IMR-90 (cell line): Measurements from ENCODE around the gene RALGAPA2. TPM values are rescaled to one million over a fixed set of nuclear protein-coding genes. Genes with fewer than 3 reads are reported as not detected.

ENCODE experiments used
- ATAC-seq: fragments of 200-7000 bp; cut with Tn5 transposase; 2 replicates; pipeline ENCODE4 v1.9.1; 2020; ENCODE audit warnings: low read depth, mild to moderate bottlenecking, moderate library complexity
- BruUV-seq: library from RNA; stranded (reverse); fragments of 400-500 nt; replicated peaks from 2 replicates; lab custom pipeline; 2021; lab: Mats Ljungman, UMichigan
- CTCF ChIA-PET: fragments of 300-600 bp; formaldehyde crosslinking; extraction: SDS; loops from one replicate; lab custom pipeline; 2021; ENCODE audit warnings: antibody characterized with exemption; lab: Yijun Ruan, JAX
- POLR2A ChIA-PET: fragments of 300-600 bp; sonication (Branson Sonifier 250); formaldehyde crosslinking; loops from one replicate; lab custom pipeline; 2022; ENCODE audit warnings: antibody characterized with exemption; ENCODE audit not compliant: unreplicated experiment; lab: Charles Lee
- DNase-seq: peaks from one replicate; pipeline ENCODE4 v3.0.0; 2013
- H2AFZ ChIP-seq: replicated peaks from 2 replicates; pipeline ENCODE3; 2013; ENCODE audit warnings: low read length, mild to moderate bottlenecking; ENCODE audit not compliant: poor library complexity
- H2AK5ac ChIP-seq: 2 replicates; pipeline ENCODE4 v1.6.1; 2013; ENCODE audit warnings: low read depth, low read length, inconsistent platforms
- H2AK9ac ChIP-seq: replicated peaks from 2 replicates; pipeline ENCODE3; 2013; ENCODE audit warnings: mild to moderate bottlenecking, low read depth, low read length, moderate library complexity; ENCODE audit not compliant: poor library complexity
- H2BK120ac ChIP-seq: 2 replicates; pipeline ENCODE4 v1.6.1; 2013; ENCODE audit warnings: low read depth, low read length, inconsistent platforms
- H2BK15ac ChIP-seq: 3 replicates; pipeline ENCODE4 v1.6.1; 2013; ENCODE audit warnings: low read depth, low read length, inconsistent platforms
- H2BK20ac ChIP-seq: 2 replicates; pipeline ENCODE4 v1.6.1; 2013; ENCODE audit warnings: low read depth, mild to moderate bottlenecking, inconsistent platforms, low read length, moderate library complexity
- H2BK5ac ChIP-seq: 2 replicates; pipeline ENCODE4 v1.6.1; 2013; ENCODE audit warnings: mild to moderate bottlenecking, low read depth, low read length, inconsistent platforms; ENCODE audit not compliant: poor library complexity, severe bottlenecking
- H3K14ac ChIP-seq: replicated peaks from 2 replicates; pipeline ENCODE4 v1.6.1; 2013; ENCODE audit warnings: low read depth, low read length, inconsistent platforms
- H3K18ac ChIP-seq: 2 replicates; pipeline ENCODE4 v1.6.1; 2013; ENCODE audit warnings: low read depth, low read length, control low read depth
- H3K23ac ChIP-seq: 2 replicates; pipeline ENCODE4 v1.6.1; 2013; ENCODE audit warnings: low read depth, low read length, inconsistent platforms
- H3K27ac ChIP-seq: 2 replicates; pipeline ENCODE4 v1.5.1; 2013; ENCODE audit warnings: mild to moderate bottlenecking, control low read depth, low read length; ENCODE audit not compliant: insufficient read depth
- H3K27me3 ChIP-seq: 2 replicates; pipeline ENCODE4 v1.6.1; 2013; ENCODE audit warnings: low read length; ENCODE audit not compliant: control insufficient read depth, insufficient read depth
- H3K36me3 ChIP-seq: 2 replicates; pipeline ENCODE4 v1.6.1; 2013; ENCODE audit warnings: low read length, mixed read lengths; ENCODE audit not compliant: control insufficient read depth, insufficient read depth
- H3K4ac ChIP-seq: 2 replicates; pipeline ENCODE4 v1.6.1; 2013; ENCODE audit warnings: low read depth, low read length, inconsistent platforms
- H3K4me1 ChIP-seq: 2 replicates; pipeline ENCODE4 v1.6.1; 2013; ENCODE audit warnings: low read length, mixed read lengths; ENCODE audit not compliant: control insufficient read depth, insufficient read depth
- H3K4me2 ChIP-seq: 2 replicates; pipeline ENCODE4 v1.6.1; 2013; ENCODE audit warnings: low read depth, mild to moderate bottlenecking, control low read depth, low read length, moderate library complexity
- H3K4me3 ChIP-seq: 2 replicates; pipeline ENCODE4 v1.5.1; 2013; ENCODE audit warnings: low read depth, mild to moderate bottlenecking, control low read depth, low read length, moderate library complexity; ENCODE audit not compliant: insufficient read depth
- H3K56ac ChIP-seq: 2 replicates; pipeline ENCODE4 v1.6.1; 2013; ENCODE audit warnings: low read length, inconsistent platforms; ENCODE audit not compliant: insufficient read depth; ENCODE audit errors: extremely low read depth
- H3K79me1 ChIP-seq, 2 experiments: 2 replicates each; pipeline ENCODE4 v1.6.1; 2013; ENCODE audit warnings: low read length in 2 of 2, inconsistent platforms in 1 of 2, low read depth in 1 of 2
- H3K9ac ChIP-seq: 2 replicates; pipeline ENCODE4 v1.6.1; 2013; ENCODE audit warnings: low read depth, low read length, control low read depth
- H3K9me1 ChIP-seq: 2 replicates; pipeline ENCODE4 v1.6.1; 2013; ENCODE audit warnings: low read length, inconsistent platforms; ENCODE audit not compliant: insufficient read depth
- H3K9me3 ChIP-seq: 2 replicates; pipeline ENCODE4 v1.6.1; 2013; ENCODE audit warnings: low read length; ENCODE audit not compliant: control insufficient read depth, insufficient read depth
- H4K20me1 ChIP-seq: 2 replicates; pipeline ENCODE4 v1.6.1; 2013; ENCODE audit warnings: low read length, inconsistent platforms; ENCODE audit not compliant: insufficient read depth
- H4K5ac ChIP-seq: 2 replicates; pipeline ENCODE4 v1.6.1; 2013; ENCODE audit warnings: mild to moderate bottlenecking, low read depth, low read length, control low read depth
- H4K8ac ChIP-seq, 2 experiments: 2 replicates each; pipeline ENCODE4 v1.6.1; 2013; ENCODE audit warnings: low read depth in 2 of 2, low read length in 2 of 2, control low read depth in 1 of 2, inconsistent platforms in 1 of 2
- H4K91ac ChIP-seq: 2 replicates; pipeline ENCODE4 v1.6.1; 2013; ENCODE audit warnings: low read depth, low read length, inconsistent platforms; ENCODE audit not compliant: insufficient read depth
- BHLHE40 ChIP-seq: fragments of 150-350 bp; IDR thresholded peaks from 2 replicates; pipeline ENCODE4 v1.6.1; 2016; ENCODE audit warnings: mild to moderate bottlenecking, low read depth, low read length
- CEBPB ChIP-seq: IDR thresholded peaks from 2 replicates; pipeline ENCODE4 v1.6.1; 2012; ENCODE audit warnings: low read depth, low read length, improper control_type of control experiment
- CHD1 ChIP-seq: IDR thresholded peaks from 2 replicates; pipeline ENCODE4 v1.6.1; 2012; ENCODE audit warnings: low read depth, low read length, improper control_type of control experiment
- CTCF ChIP-seq: conservative IDR thresholded peaks from 2 replicates; pipeline ENCODE4 v1.5.1; 2012; ENCODE audit warnings: mild to moderate bottlenecking, low read depth, low read length, improper control_type of control experiment
- FOS ChIP-seq: fragments of 150-350 bp; IDR thresholded peaks from 2 replicates; pipeline ENCODE4 v1.6.1; 2016; ENCODE audit warnings: low read depth, low read length
- MAFK ChIP-seq: IDR thresholded peaks from 2 replicates; pipeline ENCODE4 v1.6.1; 2012; ENCODE audit warnings: low read depth, low read length, improper control_type of control experiment
- MAZ ChIP-seq: IDR thresholded peaks from 2 replicates; pipeline ENCODE4 v1.6.1; 2012; ENCODE audit warnings: low read depth, mild to moderate bottlenecking, low read length, improper control_type of control experiment, moderate library complexity, borderline replicate concordance
- MXI1 ChIP-seq: IDR thresholded peaks from 2 replicates; pipeline ENCODE4 v1.6.1; 2012; ENCODE audit warnings: low read depth, mild to moderate bottlenecking, low read length, moderate library complexity, borderline replicate concordance
- NFE2L2 ChIP-seq: fragments of 150-350 bp; IDR thresholded peaks from 2 replicates; pipeline ENCODE4 v1.6.1; 2016; ENCODE audit warnings: low read depth, mild to moderate bottlenecking, low read length
- POLR2A ChIP-seq: IDR thresholded peaks from 2 replicates; pipeline ENCODE4 v1.6.1; 2012; ENCODE audit warnings: mild to moderate bottlenecking, low read depth, low read length
- RAD21 ChIP-seq: IDR thresholded peaks from 2 replicates; pipeline ENCODE4 v1.6.1; 2012; ENCODE audit warnings: low read length, improper control_type of control experiment
- RCOR1 ChIP-seq: IDR thresholded peaks from 2 replicates; pipeline ENCODE4 v1.6.1; 2012; ENCODE audit warnings: mild to moderate bottlenecking, low read length, improper control_type of control experiment; ENCODE audit not compliant: insufficient replicate concordance
- RFX5 ChIP-seq: IDR thresholded peaks from 2 replicates; pipeline ENCODE4 v1.8.0; 2012; ENCODE audit warnings: low read depth, mild to moderate bottlenecking, low read length, moderate library complexity
- SMC3 ChIP-seq: fragments of 150-350 bp; IDR thresholded peaks from 2 replicates; pipeline ENCODE4 v1.6.1; 2016; ENCODE audit warnings: low read depth, mild to moderate bottlenecking, antibody characterized with exemption, low read length, moderate library complexity
- USF2 ChIP-seq: fragments of 150-350 bp; IDR thresholded peaks from 2 replicates; pipeline ENCODE4 v1.6.1; 2017; ENCODE audit warnings: mild to moderate bottlenecking, antibody characterized with exemption, low read length, low read depth
- WGBS, 2 experiments: methylation state at CpG; one replicate each; pipeline versions ENCODE4 v1.1.5 to v1.1.7; 2013; ENCODE audit warnings: missing lambda C conversion rate in 2 of 2; ENCODE audit not compliant: insufficient read length in 1 of 2; ENCODE audit errors: extremely low coverage in 2 of 2; 5-methylcytosine and 5-hydroxymethylcytosine counted together
- dilution Hi-C: fragments of 300-500 bp; cut with HindIII; formaldehyde crosslinking; loops from one replicate; pipeline ENCODE4 v1.14.3; 2018; ENCODE audit warnings: low sequenced_read_pairs; ENCODE audit not compliant: unreplicated experiment
- in situ Hi-C: fragments of 300-500 bp; cut with MboI; formaldehyde crosslinking; loops from 3 replicates; pipeline ENCODE4 v1.14.3; 2019; ENCODE audit warnings: low sequenced_read_pairs, inconsistent platforms, mixed read lengths
- intact Hi-C: fragments of 100-400 bp; cut with micrococcal nuclease; formaldehyde crosslinking; loops from 2 replicates; pipeline ENCODE4 v1.10.0; 2022
- polyA plus RNA-seq, 3 experiments: library from polyadenylated mRNA; depleted of rRNA; stranded (reverse); fragments of >200 nt; gene quantifications; 2 replicates each; pipeline ENCODE4 v1.2.3, GENCODE V29; 2012; ENCODE audit warnings: low replicate concordance in 1 of 3
- total RNA-seq: library from RNA; depleted of rRNA; stranded (reverse); fragments of >200 nt; gene quantifications from 2 replicates; pipeline ENCODE4 v1.2.3, GENCODE V29; 2012
- TF ChIP-seq, protein P1 (sequence below): fragments of 150-350 bp; IDR thresholded peaks from 2 replicates; pipeline ENCODE4 v1.6.1; 2016; ENCODE audit warnings: low read depth, mild to moderate bottlenecking, low read length, moderate library complexity, borderline replicate concordance

The RALGAPA2 gene
- total and polyA plus RNA-seq, 2 of the 4 experiments (the other 2 are of a cell fraction) = 1.3 to 3.9 TPM

DNA sequence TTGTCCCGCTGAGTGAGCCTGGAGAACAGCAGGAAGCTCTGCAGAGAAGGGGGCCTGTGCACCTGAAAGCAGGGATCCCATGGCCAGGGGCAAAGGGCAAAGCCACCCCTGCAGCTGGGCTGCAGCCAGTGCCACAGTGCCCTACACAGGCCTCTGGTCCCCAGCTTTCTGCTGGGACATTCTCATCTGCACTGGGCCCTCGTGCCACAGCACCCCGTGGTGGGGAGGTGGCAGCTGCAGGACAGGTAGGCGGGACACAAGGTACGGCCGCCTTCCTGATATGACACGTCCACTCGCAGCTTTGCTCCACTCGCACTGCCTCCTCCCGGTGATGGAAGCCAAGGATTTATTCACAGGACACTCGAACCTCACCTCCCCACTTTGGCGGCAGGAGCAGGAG, 317.4 kb downstream of the RALGAPA2 start:
- H3K4ac ChIP-seq = no peak overlapping the region; the same call in 1 of the 2 replicates
- H3K9me3 ChIP-seq = no peaks in the 10 kb centered on the region
- in situ Hi-C loops (no loop called here), intact Hi-C loops (no loop called here), dilution Hi-C loops (no loop called here)
- no peak overlapping the region for H2BK120ac ChIP-seq
- no peak overlapping the region for H2AK5ac ChIP-seq
- no peak overlapping the region for H3K4me2 ChIP-seq
- DNase-seq = no peak
- H3K79me1 ChIP-seq = no peaks in the 10 kb centered on the region
- no peak overlapping the region for H3K4me3 ChIP-seq
- no peaks in the 10 kb centered on the region for H3K36me3 ChIP-seq
- H2BK20ac ChIP-seq = no peak overlapping the region
- ChIA-PET CTCF (no interaction called here), POLR2A (no interaction called here)
- no peak overlapping the region for H4K5ac ChIP-seq
- no peak overlapping the region for H3K56ac ChIP-seq
- H2AK9ac ChIP-seq = no peak overlapping the region
- H4K91ac ChIP-seq = no peak overlapping the region
- peaks cover 3% of the 10 kb centered on the region; the same call in 1 of the 2 replicates for H3K9me1 ChIP-seq
- H2BK15ac ChIP-seq = no peak overlapping the region
- H3K4me1 ChIP-seq = peaks cover 17% of the 10 kb centered on the region
- H3K14ac ChIP-seq = no peak overlapping the region
- H4K8ac ChIP-seq = no peak overlapping the region
- H2AFZ ChIP-seq = peak overlapping the region; percentile 28
- no peak for ATAC-seq
- no peaks in the 10 kb centered on the region for H3K27me3 ChIP-seq
- no peak overlapping the region for H2BK5ac ChIP-seq
- H3K23ac ChIP-seq = no peak overlapping the region
- no TSS peak for BruUV-seq
- H3K9ac ChIP-seq = no peak overlapping the region
- H3K18ac ChIP-seq = no peak overlapping the region
- no peak overlapping the region for H3K27ac ChIP-seq
- WGBS, 2 experiments = 93% methylated on average over 3 of the region's 12 CpGs; no CpG with 5 or more reads in 1 of the 2 experiments
- TF ChIP-seq CTCF (no peak), SMC3 (no peak), FOS (no peak), BHLHE40 (no peak), RCOR1 (no peak), NFE2L2 (no peak), POLR2A (no peak), CEBPB (no peak), RFX5 (no peak), RAD21 (no peak), CHD1 (no peak), USF2 (no peak), MAFK (no peak), MAZ (no peak), MXI1 (no peak)
- TF ChIP-seq, protein P1, sequence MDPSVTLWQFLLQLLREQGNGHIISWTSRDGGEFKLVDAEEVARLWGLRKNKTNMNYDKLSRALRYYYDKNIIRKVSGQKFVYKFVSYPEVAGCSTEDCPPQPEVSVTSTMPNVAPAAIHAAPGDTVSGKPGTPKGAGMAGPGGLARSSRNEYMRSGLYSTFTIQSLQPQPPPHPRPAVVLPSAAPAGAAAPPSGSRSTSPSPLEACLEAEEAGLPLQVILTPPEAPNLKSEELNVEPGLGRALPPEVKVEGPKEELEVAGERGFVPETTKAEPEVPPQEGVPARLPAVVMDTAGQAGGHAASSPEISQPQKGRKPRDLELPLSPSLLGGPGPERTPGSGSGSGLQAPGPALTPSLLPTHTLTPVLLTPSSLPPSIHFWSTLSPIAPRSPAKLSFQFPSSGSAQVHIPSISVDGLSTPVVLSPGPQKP = no peak
- no peaks in the 10 kb centered on the region for H4K20me1 ChIP-seq
